ENCODE measurements around the gene CYP26B1.

Gene CYP26B1

GRCh38 chr2:72154386-72154975, 6.8 kb upstream of the CYP26B1 start:
- no peak for DNase-seq

- DNase-seq = no peak
Measured at GRCh38 chr2:72153924-72154323, 6.3 kb upstream of the CYP26B1 start.

- no peak for DNase-seq
Measured at GRCh38 chr2:72153026-72153791, 5.5 kb upstream of the CYP26B1 start.

GRCh38 chr2:72150861-72151356, 3.2 kb upstream of the CYP26B1 start:
- no peak for DNase-seq

- peak; percentile 73 for DNase-seq
Measured at GRCh38 chr2:72150157-72150860, 2.6 kb upstream of the CYP26B1 start.

GRCh38 chr2:72149556-72150156, 2.0 kb upstream of the CYP26B1 start:
- no peak for DNase-seq

GRCh38 chr2:72148837-72149555, 1.3 kb upstream of the CYP26B1 start:
- peak; percentile 16 for DNase-seq

- DNase-seq = no peak
Measured at GRCh38 chr2:72148003-72148836, 558 bp upstream of the CYP26B1 start.

- no peak for DNase-seq
Measured at GRCh38 chr2:72146347-72147302, 1.0 kb downstream of the CYP26B1 start.

GRCh38 chr2:72145658-72146329, 1.9 kb downstream of the CYP26B1 start:
- DNase-seq = no peak

- no peak for DNase-seq
Measured at GRCh38 chr2:72145289-72145657, 2.4 kb downstream of the CYP26B1 start.

GRCh38 chr2:72144632-72145288, 2.9 kb downstream of the CYP26B1 start:
- no peak for DNase-seq

- no peak for DNase-seq
Measured at GRCh38 chr2:72144274-72144631, 3.4 kb downstream of the CYP26B1 start.

GRCh38 chr2:72143441-72144273, 4.0 kb downstream of the CYP26B1 start:
- DNase-seq = no peak

- DNase-seq = peak; percentile 16
Measured at GRCh38 chr2:72142570-72143440, 4.9 kb downstream of the CYP26B1 start.

GRCh38 chr2:72141881-72142451, 5.7 kb downstream of the CYP26B1 start:
- DNase-seq = no peak

GRCh38 chr2:72141032-72141645, 6.5 kb downstream of the CYP26B1 start:
- DNase-seq = no peak
